ENCODE data around the gene LTO1. TPM values are rescaled to one million over a fixed set of nuclear protein-coding genes. Genes with fewer than 3 reads are reported as not detected.
"Not testable (repeated sequence)": the region's sequence is repeated elsewhere in the genome, so short reads cannot be mapped to it uniquely, and the experiment has no call there.

LTO1 gene
- total RNA-seq, 4 donors from 2014 or later = 16.5 to 29.2 (median 19.3) TPM

DNA sequence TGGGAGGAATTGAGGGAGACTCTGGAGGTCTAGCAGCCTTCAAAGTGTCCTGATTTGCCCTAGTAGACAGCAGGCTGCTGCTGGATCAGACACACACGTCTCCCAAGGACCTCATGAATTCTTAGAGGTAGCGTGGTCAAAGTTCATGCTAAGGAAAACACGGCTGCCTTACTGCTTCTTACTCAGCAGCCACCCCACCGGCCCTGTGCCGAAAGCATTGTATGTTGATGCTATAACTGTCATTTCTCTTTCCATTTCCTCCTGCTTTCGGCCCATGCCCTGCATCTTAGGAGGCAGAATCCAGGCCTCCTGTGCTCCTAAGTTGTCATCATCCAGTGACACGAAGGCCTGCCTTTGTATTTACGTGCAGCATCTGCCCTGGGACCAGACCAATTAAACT lies 44.7 kb downstream of the LTO1 start:
- Histone ChIP-seq H3K4me3 (no peak overlapping the region), H3K27me3 (peaks cover 0 to 11% (median 0%) of the 10 kb centered on the region in 4 donors), H3K4me1 (no peaks in the 10 kb centered on the region), H3K27ac (no peak overlapping the region), H3K36me3 (no peaks in the 10 kb centered on the region), H3K9me3 (peaks cover 0 to 8% (median 0%) of the 10 kb centered on the region in 3 donors)
- DNase-seq = no peak
- TF ChIP-seq, protein P1, sequence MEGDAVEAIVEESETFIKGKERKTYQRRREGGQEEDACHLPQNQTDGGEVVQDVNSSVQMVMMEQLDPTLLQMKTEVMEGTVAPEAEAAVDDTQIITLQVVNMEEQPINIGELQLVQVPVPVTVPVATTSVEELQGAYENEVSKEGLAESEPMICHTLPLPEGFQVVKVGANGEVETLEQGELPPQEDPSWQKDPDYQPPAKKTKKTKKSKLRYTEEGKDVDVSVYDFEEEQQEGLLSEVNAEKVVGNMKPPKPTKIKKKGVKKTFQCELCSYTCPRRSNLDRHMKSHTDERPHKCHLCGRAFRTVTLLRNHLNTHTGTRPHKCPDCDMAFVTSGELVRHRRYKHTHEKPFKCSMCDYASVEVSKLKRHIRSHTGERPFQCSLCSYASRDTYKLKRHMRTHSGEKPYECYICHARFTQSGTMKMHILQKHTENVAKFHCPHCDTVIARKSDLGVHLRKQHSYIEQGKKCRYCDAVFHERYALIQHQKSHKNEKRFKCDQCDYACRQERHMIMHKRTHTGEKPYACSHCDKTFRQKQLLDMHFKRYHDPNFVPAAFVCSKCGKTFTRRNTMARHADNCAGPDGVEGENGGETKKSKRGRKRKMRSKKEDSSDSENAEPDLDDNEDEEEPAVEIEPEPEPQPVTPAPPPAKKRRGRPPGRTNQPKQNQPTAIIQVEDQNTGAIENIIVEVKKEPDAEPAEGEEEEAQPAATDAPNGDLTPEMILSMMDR (IDR thresholded peaks at IDR 0.05) = no peak
- TF ChIP-seq POLR2A (IDR thresholded peaks at IDR 0.05) = no peak
- intact Hi-C loops (cut with DNase I) = no loop called here
- 80 to 87% methylated on average over 7 to 8 of the region's 8 CpGs for WGBS, 2 donors

DNA sequence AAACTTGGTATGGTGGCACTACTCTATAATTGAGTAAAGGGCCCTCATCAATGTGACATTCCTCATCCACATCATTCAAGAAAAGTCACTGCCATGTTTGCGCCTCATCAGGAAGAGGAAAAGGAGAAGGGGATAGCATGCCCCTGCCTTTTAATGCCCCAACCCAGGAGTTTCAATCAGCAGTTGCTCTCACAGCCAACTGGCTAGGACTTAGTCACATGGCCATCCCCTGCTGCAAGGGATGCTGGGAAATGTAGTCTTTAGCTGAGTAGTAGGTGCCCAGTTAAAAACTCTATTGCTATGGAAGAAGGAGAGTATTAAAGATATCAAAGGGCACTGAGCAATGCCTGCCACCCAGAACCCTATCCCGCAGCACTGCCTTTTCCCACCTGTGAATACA lies 45.1 kb downstream of the LTO1 start:
- H3K4me3 ChIP-seq = no peak overlapping the region
- TF ChIP-seq POLR2A (IDR thresholded peaks at IDR 0.05) = no peak
- TF ChIP-seq, protein P1 (IDR thresholded peaks at IDR 0.05) = no peak
- DNase-seq = no peak
- peaks cover 0 to 13% (median 0%) of the 10 kb centered on the region in 4 donors for H3K27me3 ChIP-seq
- peaks cover 0 to 8% (median 0%) of the 10 kb centered on the region in 3 donors for H3K9me3 ChIP-seq
- no peaks in the 10 kb centered on the region for H3K36me3 ChIP-seq
- WGBS, 2 donors = 94 to 100% methylated on average over 2 of the region's 2 CpGs
- no peaks in the 10 kb centered on the region for H3K4me1 ChIP-seq
- H3K27ac ChIP-seq = no peak overlapping the region
- intact Hi-C loops (cut with DNase I) = no loop called here

DNA sequence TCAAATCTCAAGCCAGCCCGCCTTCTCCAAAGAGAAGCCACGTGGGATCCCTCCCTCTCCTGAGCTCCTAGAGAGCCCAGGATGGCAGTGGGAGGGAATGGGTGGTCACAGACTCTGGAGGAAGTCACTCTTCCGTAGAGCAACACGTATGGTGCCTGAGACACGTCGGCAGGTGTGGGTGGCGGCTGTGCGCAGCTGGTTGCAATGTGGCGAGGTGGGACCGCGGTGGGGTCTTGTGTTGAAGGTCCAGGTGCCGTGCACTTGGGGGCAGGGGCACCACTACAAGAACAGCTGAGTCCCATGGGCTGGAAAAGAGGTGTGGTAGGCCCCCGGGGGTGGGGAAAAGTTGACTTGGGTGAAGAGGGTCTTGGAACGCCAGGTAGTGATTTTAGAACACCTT lies 47.6 kb downstream of the LTO1 start:
- no peak overlapping the region for H3K4me3 ChIP-seq
- H3K27me3 ChIP-seq = peaks cover 0 to 21% (median 0%) of the 10 kb centered on the region in 4 donors
- H3K36me3 ChIP-seq = no peaks in the 10 kb centered on the region
- no peak overlapping the region for H3K27ac ChIP-seq
- WGBS, 2 donors = 83 to 86% methylated on average over 4 to 13 of the region's 14 CpGs
- intact Hi-C loops (cut with DNase I) = no loop called here
- peaks cover 0 to 8% (median 0%) of the 10 kb centered on the region in 3 donors for H3K9me3 ChIP-seq
- H3K4me1 ChIP-seq = no peaks in the 10 kb centered on the region
- DNase-seq = no peak
- no peak for TF ChIP-seq POLR2A (IDR thresholded peaks at IDR 0.05)
- TF ChIP-seq, protein P1 (IDR thresholded peaks at IDR 0.05) = no peak

DNA sequence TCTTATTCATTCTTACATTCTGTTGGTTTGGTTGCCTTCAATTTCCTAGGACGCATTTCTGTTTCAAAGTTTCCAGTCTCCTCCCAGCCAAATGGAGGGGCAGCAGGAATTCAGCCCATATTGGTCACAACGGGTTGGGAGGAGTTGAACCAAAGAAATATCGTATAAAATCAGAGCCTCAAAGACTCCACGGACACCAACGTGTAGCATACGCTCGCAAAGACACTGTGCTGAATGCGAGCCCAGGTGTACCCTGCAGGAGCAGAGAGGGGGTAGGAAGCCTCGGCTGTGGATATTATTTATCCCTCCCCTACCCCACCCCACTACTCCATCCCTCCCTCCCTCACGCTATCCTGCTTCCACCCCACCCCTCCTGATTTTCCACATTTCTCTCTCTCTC lies 49.7 kb downstream of the LTO1 start:
- Histone ChIP-seq H3K4me3 (no peak overlapping the region), H3K36me3 (no peaks in the 10 kb centered on the region), H3K27me3 (peaks cover 0 to 21% (median 0%) of the 10 kb centered on the region in 4 donors), H3K27ac (no peak overlapping the region), H3K9me3 (peaks cover 0 to 8% (median 0%) of the 10 kb centered on the region in 3 donors), H3K4me1 (peaks cover 0 to 9% (median 0%) of the 10 kb centered on the region in 3 donors)
- TF ChIP-seq POLR2A (IDR thresholded peaks at IDR 0.05) = no peak
- TF ChIP-seq, protein P1 (IDR thresholded peaks at IDR 0.05) = no peak
- no peak for DNase-seq
- 70 to 79% methylated on average over 9 to 10 of the region's 10 CpGs for WGBS, 2 donors
- intact Hi-C loops (cut with DNase I) = no loop called here

DNA sequence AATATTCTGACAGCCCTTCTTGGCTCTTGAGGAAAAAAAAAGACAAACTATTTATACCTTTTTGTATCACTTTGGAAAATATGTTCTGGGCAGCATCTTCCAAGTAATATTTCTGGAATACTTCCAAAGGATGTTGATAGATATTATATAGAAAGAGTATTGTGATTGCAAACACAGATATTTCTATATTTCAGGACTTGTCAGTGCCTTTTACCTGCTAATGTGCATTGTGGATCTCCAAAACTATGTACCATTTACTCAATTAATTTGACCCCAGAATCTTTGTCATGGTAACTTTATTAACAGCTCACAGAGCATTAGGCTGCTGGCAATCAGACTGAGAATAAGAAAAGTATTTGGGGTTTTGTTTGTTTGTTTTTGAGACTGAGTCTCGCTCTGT lies 50.9 kb downstream of the LTO1 start:
- H3K4me3 ChIP-seq = no peak overlapping the region
- DNase-seq = no peak
- peaks cover 0 to 21% (median 0%) of the 10 kb centered on the region in 4 donors for H3K27me3 ChIP-seq
- H3K4me1 ChIP-seq = peaks cover 0 to 10% (median 0%) of the 10 kb centered on the region in 3 donors
- H3K27ac ChIP-seq = no peak overlapping the region
- TF ChIP-seq, protein P1 (IDR thresholded peaks at IDR 0.05) = no peak
- TF ChIP-seq POLR2A (IDR thresholded peaks at IDR 0.05) = no peak
- WGBS, 2 donors = 68 to 86% methylated on average over 1 of the region's 1 CpG
- intact Hi-C loops (cut with DNase I) = no loop called here
- H3K36me3 ChIP-seq = no peaks in the 10 kb centered on the region
- H3K9me3 ChIP-seq = peaks cover 0 to 1% (median 0%) of the 10 kb centered on the region in 3 donors

DNA sequence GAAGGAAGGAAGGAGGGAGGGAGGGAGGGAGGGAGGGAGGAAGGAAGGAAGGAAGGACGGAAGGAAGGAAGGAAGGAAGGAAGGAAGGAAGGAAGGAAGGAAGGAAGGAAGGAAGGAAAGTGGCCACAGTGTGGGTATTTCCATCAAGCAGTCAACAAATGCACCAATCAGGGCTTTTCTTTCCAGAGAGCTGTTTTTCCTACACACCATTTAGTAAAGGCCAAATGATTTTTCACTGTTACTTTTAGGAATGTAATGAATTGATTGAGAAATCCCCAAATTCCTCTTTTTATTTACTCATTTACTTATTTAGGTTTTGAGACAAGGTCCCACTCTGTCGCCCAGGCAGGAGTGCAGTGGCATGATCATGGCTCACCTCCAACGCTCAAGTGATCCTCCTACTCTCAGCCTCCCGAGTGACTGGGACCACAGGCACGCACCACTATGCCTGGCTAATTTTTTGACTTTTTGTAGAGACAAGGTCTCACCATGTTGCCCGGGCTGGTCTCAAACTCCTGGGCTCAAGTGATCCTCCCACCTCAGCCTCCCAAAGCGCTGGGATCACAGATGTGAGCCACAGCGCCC lies 53.0 kb downstream of the LTO1 start:
- H3K36me3 ChIP-seq; H3K9me3 ChIP-seq; intact Hi-C loops (cut with DNase I); DNase-seq; H3K4me3 ChIP-seq; H3K4me1 ChIP-seq; H3K27ac ChIP-seq: not testable (repeated sequence)
- peaks cover 0 to 18% (median 0%) of the 10 kb centered on the region in 4 donors for H3K27me3 ChIP-seq
- 63 to 79% methylated on average over 6 to 8 of the region's 8 CpGs for WGBS, 2 donors

Data from esophagus squamous epithelium (tissue), 5 donors.